HUES64 (cell line): Measurements from ENCODE around the gene FBXL13.
"Not testable (repeated sequence)": the region's sequence is repeated elsewhere in the genome, so short reads cannot be mapped to it uniquely, and the experiment has no call there.

Experiments
- H3K27ac ChIP-seq: 2 replicates; pipeline ENCODE4 v1.7.0; 2013; ENCODE audit warnings: low read depth, low read length, inconsistent platforms
- H3K27me3 ChIP-seq: 2 replicates; pipeline ENCODE4 v1.6.1; 2013; ENCODE audit warnings: mild to moderate bottlenecking, low read length; ENCODE audit not compliant: insufficient read depth
- H3K36me3 ChIP-seq: 2 replicates; pipeline ENCODE4 v1.6.1; 2013; ENCODE audit warnings: mild to moderate bottlenecking, low read length; ENCODE audit not compliant: insufficient read depth
- H3K4me1 ChIP-seq: 2 replicates; pipeline ENCODE4 v1.6.1; 2013; ENCODE audit warnings: mild to moderate bottlenecking, low read length, moderate library complexity; ENCODE audit not compliant: insufficient read depth
- H3K4me3 ChIP-seq: 2 replicates; pipeline ENCODE4 v1.5.1; 2013; ENCODE audit warnings: mild to moderate bottlenecking, low read length, moderate library complexity
- H3K9ac ChIP-seq: 2 replicates; pipeline ENCODE4 v1.6.1; 2013; ENCODE audit warnings: mild to moderate bottlenecking, low read depth, low read length
- H3K9me3 ChIP-seq: 2 replicates; pipeline ENCODE4 v1.6.1; 2013; ENCODE audit warnings: low read depth, low read length; ENCODE audit not compliant: insufficient read depth
- WGBS: fragments of 150-250, 120-280 bp; methylation state at CpG from one replicate; pipeline ENCODE4 v1.1.7; 2013; ENCODE audit warnings: missing lambda C conversion rate; 5-methylcytosine and 5-hydroxymethylcytosine counted together

Gene FBXL13

GRCh38 chr7:102916881-102917280 lies 157.7 kb downstream of the FBXL13 start:
- Histone ChIP-seq H3K4me3 (no peak overlapping the region), H3K9me3 (no peaks in the 10 kb centered on the region), H3K27ac (no peak overlapping the region), H3K36me3 (no peaks in the 10 kb centered on the region), H3K9ac (no peak overlapping the region), H3K27me3 (no peaks in the 10 kb centered on the region), H3K4me1 (peaks cover 34% of the 10 kb centered on the region)

DNA sequence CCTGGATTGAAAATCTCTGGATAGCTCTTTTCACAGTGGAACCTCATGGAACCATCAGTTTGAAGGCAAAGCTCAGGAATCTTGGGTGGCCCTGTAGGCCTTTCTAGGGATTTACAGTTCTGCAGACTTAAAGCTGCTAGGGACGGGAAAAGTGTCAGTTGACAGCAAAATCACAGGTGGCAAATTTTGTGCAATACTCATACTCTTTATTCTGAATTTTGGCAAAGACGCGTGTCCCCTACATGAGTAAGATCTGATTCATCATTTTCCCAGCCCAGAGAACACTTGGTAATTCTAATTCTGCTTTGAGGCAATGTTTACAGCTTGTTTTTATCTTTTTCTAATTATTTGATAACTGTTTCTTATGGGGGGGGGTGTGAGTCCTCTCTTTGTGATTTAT lies 158.2 kb downstream of the FBXL13 start:
- H3K9ac ChIP-seq: no peak overlapping the region
- H3K4me3 ChIP-seq: no peak overlapping the region
- no peaks in the 10 kb centered on the region for H3K27me3 ChIP-seq
- no peak overlapping the region for H3K27ac ChIP-seq
- WGBS: 92% methylated on average over 3 of the region's 3 CpGs
- no peaks in the 10 kb centered on the region for H3K9me3 ChIP-seq
- H3K36me3 ChIP-seq: no peaks in the 10 kb centered on the region
- peaks cover 34% of the 10 kb centered on the region for H3K4me1 ChIP-seq

DNA sequence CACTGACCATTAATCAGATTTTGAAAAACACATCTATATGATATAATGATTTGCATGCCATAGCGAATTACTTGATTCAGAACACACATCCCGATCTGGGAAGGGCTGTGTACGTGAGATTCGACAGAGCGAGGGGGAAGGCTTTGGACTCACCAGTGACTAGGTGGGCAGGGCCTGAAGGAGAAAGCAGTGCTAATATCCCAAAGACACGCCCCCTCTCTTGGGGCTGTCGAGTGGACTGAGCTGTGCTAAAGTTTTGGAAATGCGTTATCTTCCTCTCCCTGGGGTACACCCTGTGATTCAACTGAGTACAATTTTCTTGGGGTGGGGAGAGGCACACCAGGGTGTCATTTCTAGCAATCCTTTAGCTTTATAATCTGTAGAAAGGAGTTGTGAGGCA lies 160.0 kb downstream of the FBXL13 start:
- Histone ChIP-seq H3K4me1 (peaks cover 34% of the 10 kb centered on the region), H3K27ac (no peak overlapping the region), H3K27me3 (no peaks in the 10 kb centered on the region), H3K4me3 (no peak overlapping the region), H3K9me3 (no peaks in the 10 kb centered on the region), H3K36me3 (no peaks in the 10 kb centered on the region), H3K9ac (no peak overlapping the region)
- 74% methylated on average over 8 of the region's 8 CpGs for WGBS

DNA sequence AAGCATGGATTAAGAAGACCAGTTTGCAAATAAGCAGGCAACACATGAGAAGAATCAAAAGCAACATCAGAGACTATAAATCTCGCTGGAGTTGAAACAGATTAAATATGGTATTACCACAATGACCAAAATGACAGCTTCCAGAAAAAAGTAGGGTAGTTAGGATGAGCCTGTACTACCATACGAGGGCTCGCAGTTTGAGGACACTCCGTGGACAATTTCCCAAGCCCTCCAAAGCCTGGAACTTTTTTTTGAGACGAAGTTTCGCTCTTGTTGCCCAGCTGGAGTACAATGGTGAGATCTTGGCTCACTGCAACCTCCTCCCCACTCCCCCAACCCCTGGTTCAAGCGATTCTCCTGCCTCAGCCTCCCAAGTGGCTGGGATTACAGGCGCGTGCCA lies 160.8 kb downstream of the FBXL13 start:
- Histone ChIP-seq H3K9ac (no peak overlapping the region), H3K9me3 (no peaks in the 10 kb centered on the region), H3K27ac (no peak overlapping the region), H3K27me3 (no peaks in the 10 kb centered on the region), H3K4me3 (no peak overlapping the region; the same call in 1 of the 2 replicates), H3K36me3 (no peaks in the 10 kb centered on the region), H3K4me1 (peaks cover 34% of the 10 kb centered on the region)
- WGBS: 94% methylated on average over 9 of the region's 9 CpGs

DNA sequence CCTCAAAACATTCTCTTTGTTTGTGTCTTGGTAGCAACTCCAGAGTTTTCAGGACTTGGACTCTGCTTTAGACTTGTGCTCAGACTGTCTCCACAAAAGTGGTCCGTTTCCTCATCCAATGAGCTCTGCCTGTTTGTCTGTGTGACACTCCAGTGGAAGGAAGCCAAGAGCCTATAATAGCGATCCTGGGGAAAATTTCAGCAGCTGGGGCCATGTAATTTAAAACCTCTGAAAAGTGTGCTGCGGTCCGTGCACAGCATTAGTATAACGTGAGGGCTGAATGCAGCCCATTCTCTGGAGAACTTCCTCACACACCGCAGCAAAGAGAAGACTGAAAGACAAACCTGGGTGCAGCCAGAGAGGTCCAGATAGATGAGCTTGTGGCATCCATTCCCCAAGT lies 161.9 kb downstream of the FBXL13 start, which contains the start of gene LRRC17:
TSS of gene LRRC17 (plus strand) at position 259 of the 400 bp plus-strand sequence. CDS start 20,914 bp downstream, outside the sequence.
- peaks cover 31% of the 10 kb centered on the region for H3K4me1 ChIP-seq
- no peaks in the 10 kb centered on the region for H3K36me3 ChIP-seq
- H3K4me3 ChIP-seq: peak within 1 kb of the TSS; percentile 28; the same call in 1 of the 2 replicates
- H3K27me3 ChIP-seq: no peaks in the 10 kb centered on the region
- H3K27ac ChIP-seq: no peak within 1 kb of the TSS
- WGBS: 81% methylated on average over 6 of the region's 6 CpGs
- no peaks in the 10 kb centered on the region for H3K9me3 ChIP-seq
- peak within 1 kb of the TSS; percentile 22; the same call in 1 of the 2 replicates for H3K9ac ChIP-seq

GRCh38 chr7:102908676-102909075 lies 165.9 kb downstream of the FBXL13 start:
- Histone ChIP-seq H3K27me3 (no peaks in the 10 kb centered on the region), H3K9me3 (no peaks in the 10 kb centered on the region), H3K4me1 (peaks cover 10% of the 10 kb centered on the region), H3K36me3 (no peaks in the 10 kb centered on the region), H3K4me3 (no peak overlapping the region), H3K9ac (no peak overlapping the region), H3K27ac (no peak overlapping the region)

DNA sequence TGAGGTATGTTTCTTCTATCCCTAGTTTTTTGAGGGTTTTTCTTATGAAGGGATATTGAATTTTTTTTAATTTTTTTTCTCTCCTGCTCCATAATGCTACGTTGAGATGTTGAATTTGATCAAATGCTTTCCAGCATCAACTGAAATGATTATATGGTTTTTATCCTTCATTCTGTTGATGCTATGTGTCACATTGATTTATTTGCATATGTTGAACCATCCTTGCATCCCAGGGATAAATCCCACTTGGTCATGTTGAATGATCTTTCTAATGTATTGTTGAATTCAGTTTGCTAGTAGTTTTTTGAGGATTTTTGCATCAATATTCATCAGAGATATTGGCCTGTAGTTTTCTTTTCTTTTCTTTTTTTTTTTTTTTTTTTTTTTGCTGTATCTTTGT lies 171.0 kb downstream of the FBXL13 start:
- H3K9ac ChIP-seq, H3K4me3 ChIP-seq, H3K9me3 ChIP-seq, H3K36me3 ChIP-seq, H3K27me3 ChIP-seq, H3K27ac ChIP-seq, H3K4me1 ChIP-seq: not testable (repeated sequence)
- WGBS: no CpG with 5 or more reads among the region's 1 CpG

- not testable (repeated sequence) for H3K9me3 ChIP-seq, H3K36me3 ChIP-seq, H3K9ac ChIP-seq, H3K27ac ChIP-seq, H3K4me3 ChIP-seq, H3K4me1 ChIP-seq, H3K27me3 ChIP-seq
- 99% methylated on average over 2 of the region's 2 CpGs for WGBS
Observed at GRCh38 chr7:102902052-102902451, 172.5 kb downstream of the FBXL13 start.

GRCh38 chr7:102898532-102898859 lies 176.1 kb downstream of the FBXL13 start:
- no peaks in the 10 kb centered on the region for H3K9me3 ChIP-seq
- H3K4me1 ChIP-seq: no peaks in the 10 kb centered on the region
- 92% methylated on average over 4 of the region's 5 CpGs for WGBS
- no peak overlapping the region for H3K9ac ChIP-seq
- H3K27me3 ChIP-seq: no peaks in the 10 kb centered on the region
- no peak overlapping the region for H3K27ac ChIP-seq
- no peaks in the 10 kb centered on the region for H3K36me3 ChIP-seq
- no peak overlapping the region for H3K4me3 ChIP-seq

DNA sequence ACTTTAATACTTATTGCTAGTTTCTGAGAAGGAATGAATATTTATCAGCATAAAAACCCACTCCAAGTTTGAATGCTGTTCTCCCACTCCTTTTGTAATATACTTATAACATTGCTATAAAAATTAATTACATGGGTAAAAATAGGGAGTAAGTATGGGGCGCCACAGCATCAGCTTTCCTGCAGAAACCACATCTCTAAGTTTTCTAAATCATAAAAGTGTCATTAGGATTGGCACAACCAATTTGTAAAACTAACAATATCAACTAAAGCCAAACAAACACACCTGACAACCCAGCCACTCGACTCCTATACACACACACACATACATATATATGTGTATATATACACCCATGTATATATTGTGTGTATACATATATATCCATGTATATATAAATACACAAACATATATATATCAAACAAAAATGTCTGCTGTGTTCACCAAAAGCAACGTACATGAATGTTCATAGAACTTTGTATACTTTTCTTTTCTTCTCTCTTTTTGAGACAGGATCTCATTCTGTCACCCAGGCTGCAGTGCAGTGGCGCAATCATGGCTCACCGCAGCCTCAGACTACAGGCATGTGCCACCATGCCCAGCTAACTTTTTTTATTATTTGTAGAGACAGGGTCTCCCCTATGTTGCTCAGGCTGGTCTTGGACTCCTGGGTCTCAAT lies 176.6 kb downstream of the FBXL13 start:
- H3K27ac ChIP-seq: no peak overlapping the region
- 98% methylated on average over 4 of the region's 5 CpGs for WGBS
- no peaks in the 10 kb centered on the region for H3K9me3 ChIP-seq
- no peak overlapping the region for H3K9ac ChIP-seq
- H3K4me1 ChIP-seq: no peaks in the 10 kb centered on the region
- H3K4me3 ChIP-seq: no peak overlapping the region
- H3K36me3 ChIP-seq: no peaks in the 10 kb centered on the region
- H3K27me3 ChIP-seq: no peaks in the 10 kb centered on the region

DNA sequence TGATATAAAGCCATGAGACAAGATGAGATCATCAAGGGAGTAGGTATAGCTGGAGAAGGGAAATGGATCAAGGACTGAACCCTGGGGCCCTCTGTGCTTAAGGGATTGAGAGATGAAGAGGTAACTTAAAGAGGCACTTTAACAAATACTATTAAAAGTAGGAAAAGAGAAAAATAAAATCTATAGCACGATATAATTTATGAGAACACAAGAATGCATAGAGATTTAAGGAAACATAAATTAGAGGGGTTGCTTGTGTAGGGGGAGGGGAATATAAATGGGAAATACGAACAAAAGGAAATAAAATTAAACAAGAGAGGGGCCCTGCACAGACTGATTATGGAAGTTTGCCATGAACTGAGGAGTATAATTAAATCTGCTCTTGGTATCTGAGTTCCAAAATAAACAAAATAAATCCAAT lies 177.4 kb downstream of the FBXL13 start:
- no peak overlapping the region for H3K4me3 ChIP-seq

GRCh38 chr7:102896585-102896984 lies 178.0 kb downstream of the FBXL13 start:
- Histone ChIP-seq H3K4me1 (no peaks in the 10 kb centered on the region), H3K9me3 (no peaks in the 10 kb centered on the region), H3K36me3 (no peaks in the 10 kb centered on the region), H3K4me3 (no peak overlapping the region), H3K27ac (no peak overlapping the region), H3K27me3 (no peaks in the 10 kb centered on the region), H3K9ac (no peak overlapping the region)

More for the DNA sequence above, 177.4 kb downstream of the FBXL13 start:
- Histone ChIP-seq H3K27me3 (no peaks in the 10 kb centered on the region), H3K4me1 (no peaks in the 10 kb centered on the region), H3K27ac (no peak overlapping the region), H3K36me3 (no peaks in the 10 kb centered on the region), H3K9ac (no peak overlapping the region), H3K9me3 (no peaks in the 10 kb centered on the region)
- WGBS: 97% methylated on average over 2 of the region's 2 CpGs
